DMS 273 (cell line): ENCODE measurements around the gene RHOV.

Experiments
- DNase-seq: peaks from one replicate; lab custom pipeline; 2025; ENCODE audit not compliant: unreplicated experiment; lab: John Stamatoyannopoulos, UW

The RHOV gene

GRCh38 chr15:40873694-40874561 lies at the start of gene RHOV:
Gene RHOV, minus strand, starts transcription at chr15:40874234. Its CDS starts 95 bp downstream, at chr15:40874139.
- DNase-seq, result peak; percentile 75

GRCh38 chr15:40923551-40923950 lies 49.5 kb upstream of the RHOV start:
- no peak for DNase-seq

- no peak for DNase-seq
These were observed 48.6 kb upstream of the RHOV start for GRCh38 chr15:40922608-40923005.

- DNase-seq, result no peak
These were observed 48.0 kb upstream of the RHOV start for GRCh38 chr15:40921949-40922607.

GRCh38 chr15:40918799-40919392 lies 44.9 kb upstream of the RHOV start:
- no peak for DNase-seq

- DNase-seq, result no peak
These were observed 44.2 kb upstream of the RHOV start for GRCh38 chr15:40918146-40918798.

GRCh38 chr15:40917585-40917984 lies 43.6 kb upstream of the RHOV start:
- no peak for DNase-seq

- DNase-seq, result no peak
These were observed 41.6 kb upstream of the RHOV start for GRCh38 chr15:40915679-40916078.

GRCh38 chr15:40915116-40915661 lies 41.2 kb upstream of the RHOV start:
- DNase-seq, result no peak

GRCh38 chr15:40914486-40914885 lies 40.5 kb upstream of the RHOV start:
- DNase-seq, result no peak

GRCh38 chr15:40914013-40914412 lies 40.0 kb upstream of the RHOV start:
- no peak for DNase-seq

- no peak for DNase-seq
These were observed 38.4 kb upstream of the RHOV start for GRCh38 chr15:40912478-40912877.

GRCh38 chr15:40911693-40912092 lies 37.7 kb upstream of the RHOV start:
- no peak for DNase-seq

- peak; percentile 74 for DNase-seq
These were observed 37.1 kb upstream of the RHOV start for GRCh38 chr15:40911141-40911540.

GRCh38 chr15:40909662-40910630 lies 35.9 kb upstream of the RHOV start:
- no peak for DNase-seq

- no peak for DNase-seq
These were observed 34.1 kb upstream of the RHOV start for GRCh38 chr15:40908095-40908494.

- DNase-seq, result peak; percentile 90
These were observed 33.2 kb upstream of the RHOV start for GRCh38 chr15:40906991-40907802.

GRCh38 chr15:40906091-40906990 lies 32.3 kb upstream of the RHOV start:
- peak; percentile 89 for DNase-seq
